Glutamatergic neuron (in vitro differentiated cells): Measurements from ENCODE around the gene CAPS. TPM values are rescaled to one million over a fixed set of nuclear protein-coding genes. Genes with fewer than 3 reads are reported as not detected.
"Not testable (repeated sequence)": the region's sequence is repeated elsewhere in the genome, so short reads cannot be mapped to it uniquely, and the experiment has no call there.

ENCODE experiments used
- DNase-seq: peaks from one replicate; pipeline ENCODE4 v3.0.0; 2022
- H3K27ac Mint-ChIP-seq: one replicate; pipeline ENCODE4 v1.8.0; 2020; ENCODE audit warnings: mild to moderate bottlenecking, mixed read lengths, inconsistent platforms; ENCODE audit not compliant: unreplicated experiment
- H3K27me3 Mint-ChIP-seq: one replicate; pipeline ENCODE4 v1.8.0; 2020; ENCODE audit warnings: mild to moderate bottlenecking, moderate library complexity, mixed read lengths, inconsistent platforms; ENCODE audit not compliant: unreplicated experiment
- H3K36me3 Mint-ChIP-seq: one replicate; pipeline ENCODE4 v1.8.0; 2020; ENCODE audit warnings: mild to moderate bottlenecking, mixed read lengths, inconsistent platforms; ENCODE audit not compliant: unreplicated experiment
- H3K4me1 Mint-ChIP-seq: one replicate; pipeline ENCODE4 v1.8.0; 2020; ENCODE audit warnings: mild to moderate bottlenecking, low read depth, mixed read lengths, inconsistent platforms; ENCODE audit not compliant: unreplicated experiment
- H3K4me3 Mint-ChIP-seq: one replicate; pipeline ENCODE4 v1.8.0; 2020; ENCODE audit warnings: mild to moderate bottlenecking, mixed read lengths, inconsistent platforms; ENCODE audit not compliant: unreplicated experiment
- H3K9me3 Mint-ChIP-seq: one replicate; pipeline ENCODE4 v1.8.0; 2020; ENCODE audit warnings: mild to moderate bottlenecking, moderate library complexity, mixed read lengths, inconsistent platforms; ENCODE audit not compliant: unreplicated experiment
- CTCF ChIP-seq: fragments of 200-600 bp; sonication (generic); IDR thresholded peaks from one replicate; pipeline ENCODE4 v1.5.0; 2021; ENCODE audit not compliant: partially characterized antibody, unreplicated experiment
- total RNA-seq: library from RNA; stranded (reverse); fragmentation: NEBNext Ultra II Directional; extraction: Animal tissue kit (Norgen Biotek cat#: 25700); gene quantifications from one replicate; pipeline ENCODE4 v1.2.1, GENCODE V29; 2021; ENCODE audit not compliant: unreplicated experiment

The CAPS gene
- total RNA-seq, 1 donor from 2014 or later: 9.9 TPM

- Mint-ChIP-seq H3K9me3 (peaks cover 3% of the 10 kb centered on the region), H3K27ac (peak overlapping the region; percentile 64), H3K4me3 (peak overlapping the region; percentile 40), H3K4me1 (peaks cover 53% of the 10 kb centered on the region), H3K36me3 (no peaks in the 10 kb centered on the region), H3K27me3 (peaks cover 12% of the 10 kb centered on the region)
- DNase-seq: no peak
- TF ChIP-seq CTCF: no peak
Observed at GRCh38 chr19:5960005-5961001, 46.2 kb downstream of the CAPS start.

GRCh38 chr19:5961641-5961968 lies 47.6 kb downstream of the CAPS start:
- H3K9me3 Mint-ChIP-seq, DNase-seq, H3K36me3 Mint-ChIP-seq, H3K4me3 Mint-ChIP-seq: not testable (repeated sequence)
- Mint-ChIP-seq H3K27me3 (peaks cover 12% of the 10 kb centered on the region), H3K4me1 (peaks cover 51% of the 10 kb centered on the region), H3K27ac (peak overlapping the region; percentile 40)

- Mint-ChIP-seq H3K27ac (peak overlapping the region; percentile 25), H3K27me3 (peaks cover 12% of the 10 kb centered on the region), H3K4me3 (no peak overlapping the region), H3K36me3 (no peaks in the 10 kb centered on the region), H3K4me1 (peaks cover 45% of the 10 kb centered on the region), H3K9me3 (no peaks in the 10 kb centered on the region)
- no peak for TF ChIP-seq CTCF
- DNase-seq: no peak
Observed at GRCh38 chr19:5961969-5962945, 48.2 kb downstream of the CAPS start.

- not testable (repeated sequence) for DNase-seq, H3K9me3 Mint-ChIP-seq, H3K4me3 Mint-ChIP-seq, H3K36me3 Mint-ChIP-seq, H3K27ac Mint-ChIP-seq
- Mint-ChIP-seq H3K4me1 (peaks cover 40% of the 10 kb centered on the region), H3K27me3 (peaks cover 10% of the 10 kb centered on the region)
Observed at GRCh38 chr19:5963259-5963658, 49.2 kb downstream of the CAPS start.

GRCh38 chr19:5963855-5964254 lies 49.8 kb downstream of the CAPS start:
- no peak for DNase-seq
- Mint-ChIP-seq H3K27me3 (peaks cover 12% of the 10 kb centered on the region), H3K27ac (peak overlapping the region; percentile 33), H3K4me3 (no peak overlapping the region), H3K4me1 (peaks cover 41% of the 10 kb centered on the region), H3K36me3 (no peaks in the 10 kb centered on the region), H3K9me3 (no peaks in the 10 kb centered on the region)
- TF ChIP-seq CTCF: no peak
